ENCODE data around the gene STS. TPM values are rescaled to one million over a fixed set of nuclear protein-coding genes. Genes with fewer than 3 reads are reported as not detected.

The STS gene
- total and polyA plus RNA-seq, 2 donors (not counting 3 experiments of a cell fraction or from before 2014, with no cell fraction given): 2.1 to 4.9 TPM

- Histone ChIP-seq H3K9me3 (replicated peaks; ENCODE audit: control insufficient read depth, insufficient read depth, low read length) (no peaks in the 10 kb centered on the region), H3K36me3 (ENCODE audit: control insufficient read depth in 2 of 2, extremely low read depth in 1 of 2, insufficient read depth in 2 of 2, low read length in 2 of 2) (no peaks in the 10 kb centered on the region), H3K4me3 (replicated peaks in 1 of 3; ENCODE audit: insufficient read depth in 1 of 3, low read depth in 1 of 3, low read length in 3 of 3) (no peak overlapping the region), H2AFZ (ENCODE audit: low read depth, low read length) (peak overlapping the region; percentile 64), H4K20me1 (replicated peaks; ENCODE audit: control insufficient read depth, extremely low read depth, insufficient read depth, low read length) (no peaks in the 10 kb centered on the region), H3K79me2 (ENCODE audit: control insufficient read depth, insufficient read depth, low read length) (peaks cover 30% of the 10 kb centered on the region), H3K9me1 (replicated peaks; ENCODE audit: control insufficient read depth, extremely low read depth, insufficient read depth, low read length) (no peaks in the 10 kb centered on the region), H3K9ac (replicated peaks; ENCODE audit: extremely low read depth, insufficient read depth, low read length) (peak overlapping the region; percentile 24), H3K27me3 (ENCODE audit: control insufficient read depth in 2 of 2, insufficient read depth in 2 of 2, low read length in 2 of 2) (no peaks in the 10 kb centered on the region), H3K4me2 (ENCODE audit: insufficient read depth, low read length) (peak overlapping the region; percentile 31), H3K4me1 (ENCODE audit: control insufficient read depth, extremely low read depth, insufficient read depth, low read length) (peaks cover 21% of the 10 kb centered on the region), H3K27ac (ENCODE audit: insufficient read depth, low read depth, low read length) (peak overlapping the region; percentile 80)
- intact Hi-C loops (cut with micrococcal nuclease) (loop anchor here (1.0 to 2.0 kb wide), 4 partner anchors 16 to 794 kb away; partner anchors contain the start of genes PNPLA4 and PUDP), dilution Hi-C loops (cut with MboI; ENCODE audit: extremely low pct_ligation_motif_present, low sequenced_read_pairs) (no loop called here)
- DNase-seq (ENCODE audit: low read depth, low spot score) (peak; percentile 71), FAIRE-seq (peak; percentile 79)
- ChIA-PET CTCF (interaction anchor here (0.6 to 2.4 kb wide), 10 partner anchors 9 to 58 kb away, joined by 3 to 7 read pairs (median 4); partner anchors contain the start of gene PUDP), POLR2A (interaction anchor here (1.1 kb wide), 1 partner anchor 23 kb away, joined by 3 read pairs; no protein-coding TSS in a partner anchor)
- BruUV-seq (replicated peaks): no TSS peak
- TF ChIP-seq, protein P1, sequence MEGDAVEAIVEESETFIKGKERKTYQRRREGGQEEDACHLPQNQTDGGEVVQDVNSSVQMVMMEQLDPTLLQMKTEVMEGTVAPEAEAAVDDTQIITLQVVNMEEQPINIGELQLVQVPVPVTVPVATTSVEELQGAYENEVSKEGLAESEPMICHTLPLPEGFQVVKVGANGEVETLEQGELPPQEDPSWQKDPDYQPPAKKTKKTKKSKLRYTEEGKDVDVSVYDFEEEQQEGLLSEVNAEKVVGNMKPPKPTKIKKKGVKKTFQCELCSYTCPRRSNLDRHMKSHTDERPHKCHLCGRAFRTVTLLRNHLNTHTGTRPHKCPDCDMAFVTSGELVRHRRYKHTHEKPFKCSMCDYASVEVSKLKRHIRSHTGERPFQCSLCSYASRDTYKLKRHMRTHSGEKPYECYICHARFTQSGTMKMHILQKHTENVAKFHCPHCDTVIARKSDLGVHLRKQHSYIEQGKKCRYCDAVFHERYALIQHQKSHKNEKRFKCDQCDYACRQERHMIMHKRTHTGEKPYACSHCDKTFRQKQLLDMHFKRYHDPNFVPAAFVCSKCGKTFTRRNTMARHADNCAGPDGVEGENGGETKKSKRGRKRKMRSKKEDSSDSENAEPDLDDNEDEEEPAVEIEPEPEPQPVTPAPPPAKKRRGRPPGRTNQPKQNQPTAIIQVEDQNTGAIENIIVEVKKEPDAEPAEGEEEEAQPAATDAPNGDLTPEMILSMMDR (IDR thresholded peaks at IDR 0.05; ENCODE audit: extremely low read depth in 1 of 2, insufficient read depth in 1 of 2, low read depth in 1 of 2, low read length in 2 of 2): peak; percentile 41 to 46
- TF ChIP-seq EZH2 (IDR thresholded peaks at IDR 0.05; ENCODE audit: borderline replicate concordance, low read depth, low read length, severe bottlenecking) (no peak), GATA2 (IDR thresholded peaks at IDR 0.05; ENCODE audit: insufficient read depth, insufficient read length, low read depth, low read length) (peak; percentile 90), FOS (IDR thresholded peaks at IDR 0.05; ENCODE audit: borderline replicate concordance, insufficient read depth, low read length) (no peak), POLR2A (IDR thresholded peaks at IDR 0.05; ENCODE audit: low read depth, low read length) (no peak), JUN (IDR thresholded peaks at IDR 0.05; ENCODE audit: borderline replicate concordance, insufficient read depth, insufficient read length, low read depth) (no peak), POLR2AphosphoS5 (IDR thresholded peaks at IDR 0.05; ENCODE audit: insufficient read depth, low read depth, low read length) (no peak)
Measured at GRCh38 chrX:7132335-7133049, 15.0 kb upstream of the STS start.
